H1 (cell line): ENCODE measurements around the gene NOL8. TPM values are rescaled to one million over a fixed set of nuclear protein-coding genes. Genes with fewer than 3 reads are reported as not detected.

ENCODE experiments used
- ATF3 ChIP-seq: IDR thresholded peaks from 2 replicates; pipeline ENCODE4 v1.6.1; 2011; ENCODE audit warnings: low read depth, mild to moderate bottlenecking, low read length; ENCODE audit not compliant: insufficient read depth
- GTF2F1 ChIP-seq: IDR thresholded peaks from 2 replicates; pipeline ENCODE4 v1.6.1; 2012; ENCODE audit warnings: low read depth, low read length, improper control_type of control experiment, borderline replicate concordance
- KDM1A ChIP-seq: fragments of 200-600, 300-600 bp; sonication (generic); IDR thresholded peaks from 2 replicates; pipeline ENCODE4 v1.7.1; 2016; ENCODE audit warnings: mild to moderate bottlenecking, low read length, borderline replicate concordance
- TAF1 ChIP-seq: IDR thresholded peaks from 2 replicates; pipeline ENCODE4 v1.6.1; 2011; ENCODE audit warnings: mild to moderate bottlenecking, low read depth, low read length
- YY1 ChIP-seq: IDR thresholded peaks from 2 replicates; pipeline ENCODE4 v1.6.1; 2011; ENCODE audit warnings: low read depth, mild to moderate bottlenecking, low read length
- ZNF274 ChIP-seq: IDR thresholded peaks from 2 replicates; pipeline ENCODE4 v1.7.0; 2012; ENCODE audit warnings: low read length, borderline replicate concordance; ENCODE audit errors: extremely low read depth
- polyA plus RNA-seq, 7 experiments: library from polyadenylated mRNA; depleted of rRNA in 3 of 7; stranded (reverse) in 5 of 7; unstranded in 2 of 7; fragments of >200 nt in 5 of 7; fragments of 200-250 nt in 2 of 7; gene quantifications; 1 replicate in 5 of 7; 2 replicates in 1 of 7; 4 replicates in 1 of 7; pipeline versions ENCODE4 v1.2.1 to v1.2.3, GENCODE V29; 2011 to 2013; ENCODE audit warnings: missing spikeins in 2 of 7, mixed read lengths in 2 of 7
- total RNA-seq: library from RNA; stranded (reverse); fragmentation: NEBNext Ultra II Directional; extraction: Animal tissue kit (Norgen Biotek cat#: 25700); gene quantifications from 2 replicates; pipeline ENCODE4 v1.2.1, GENCODE V29; 2021

The NOL8 gene
- total and polyA plus RNA-seq, 2 of the 8 experiments (the other 6 are each of a cell fraction or from before 2014, with no cell fraction given), result 6.2 to 30.4 TPM

GRCh38 chr9:92297611-92298010 is 27.5 kb downstream of the NOL8 start (continued):
- no peak for TF ChIP-seq ATF3
- no peak for TF ChIP-seq GTF2F1
- TF ChIP-seq TAF1, result no peak
- TF ChIP-seq KDM1A, result no peak
- TF ChIP-seq YY1, result no peak
- TF ChIP-seq ZNF274, result no peak
